Right lobe of liver (tissue), 6 donors: ENCODE results near the gene TRIM2. TPM values are rescaled to one million over a fixed set of nuclear protein-coding genes. Genes with fewer than 3 reads are reported as not detected.

ENCODE experiments used
- ATAC-seq, 4 donors: fragments of 200-7000 bp; cut with Tn5 transposase; one replicate each; pipeline ENCODE4 v1.9.1; 2020; ENCODE audit warnings: mild to moderate bottlenecking in 4 of 4, moderate library complexity in 4 of 4
- DNase-seq, 3 donors: peaks; one replicate each; pipeline ENCODE4 v3.0.0-alpha.2; 2020
- H3K27ac ChIP-seq, 3 donors: fragments of 200-600 bp; one replicate each; pipeline ENCODE4 v1.8.0; 2022
- H3K27me3 ChIP-seq, 2 donors: fragments of 200-600 bp; one replicate each; pipeline ENCODE4 v1.8.0; 2022
- H3K36me3 ChIP-seq, 4 donors: fragments of 200-600 bp; sonication (generic) in 1 of 4; one replicate each; pipeline versions ENCODE4 v1.5.1 to v1.8.0; 2017 to 2022; ENCODE audit warnings: control low read depth in 1 of 4
- H3K4me1 ChIP-seq, 4 donors: fragments of 200-600 bp; sonication (generic) in 1 of 4; one replicate each; pipeline versions ENCODE4 v1.5.1 to v1.8.0; 2017 to 2022; ENCODE audit warnings: control low read depth in 1 of 4
- H3K4me3 ChIP-seq, 3 donors: fragments of 200-600 bp; one replicate each; pipeline ENCODE4 v1.8.0; 2022
- H3K9me3 ChIP-seq, 4 donors: fragments of 200-600 bp; sonication (generic) in 1 of 4; one replicate each; pipeline versions ENCODE4 v1.5.1 to v1.8.0; 2017 to 2022; ENCODE audit warnings: control low read depth in 1 of 4
- POLR2A ChIP-seq: fragments of 450-650 bp; IDR thresholded peaks from one replicate; pipeline ENCODE4 v1.6.1; 2017; ENCODE audit warnings: antibody characterized with exemption, mild to moderate bottlenecking
- whole genome bisulfite sequencing: methylation state at CpG from one replicate; pipeline ENCODE4 v1.1.6; 2018; ENCODE audit warnings: low coverage, low lambda C conversion rate; ENCODE audit not compliant: insufficient coverage; ENCODE audit errors: missing lambda C conversion rate; 5-methylcytosine and 5-hydroxymethylcytosine counted together
- intact Hi-C, 2 donors: fragments of 100-400 bp; cut with DNase I; formaldehyde crosslinking; loops; one replicate each; pipeline versions ENCODE4 v1.11.2 to v1.14.1; 2022
- total RNA-seq, 6 experiments: library from RNA; depleted of rRNA in 2 of 6; stranded (reverse); fragments of >200 nt in 2 of 6; fragmentation: NEBNext Ultra II Directional in 3 of 6; extraction: Animal tissue kit (Norgen Biotek cat#: 25700) in 3 of 6; gene quantifications; one replicate each; pipeline versions ENCODE4 v1.1.0 to v1.2.4, GENCODE V29; 2016 to 2023
- TF ChIP-seq, protein P1 (sequence below), 4 donors: fragments of 200-600 bp in 3 of 4; fragments of 450-650 bp in 1 of 4; IDR thresholded peaks; one replicate each; pipeline versions ENCODE4 v1.5.1 to v1.8.0; 2016 to 2022; ENCODE audit warnings: antibody characterized with exemption in 4 of 4, mild to moderate bottlenecking in 2 of 4
- donor health status: DM: no; HTN: yes; CAD: no.
- donor health status: DM: no; HTN: no; CAD: no.
- donor health status: DM: no; HTN: no; CAD: no.
- donor health status: DM: no; HTN: yes; CAD: no.
- donor health status: DM: no; HTN: yes; CAD: no.

Gene TRIM2
- total RNA-seq, 6 experiments from 2014 or later: 8.9 to 17.5 (median 10.0) TPM

DNA sequence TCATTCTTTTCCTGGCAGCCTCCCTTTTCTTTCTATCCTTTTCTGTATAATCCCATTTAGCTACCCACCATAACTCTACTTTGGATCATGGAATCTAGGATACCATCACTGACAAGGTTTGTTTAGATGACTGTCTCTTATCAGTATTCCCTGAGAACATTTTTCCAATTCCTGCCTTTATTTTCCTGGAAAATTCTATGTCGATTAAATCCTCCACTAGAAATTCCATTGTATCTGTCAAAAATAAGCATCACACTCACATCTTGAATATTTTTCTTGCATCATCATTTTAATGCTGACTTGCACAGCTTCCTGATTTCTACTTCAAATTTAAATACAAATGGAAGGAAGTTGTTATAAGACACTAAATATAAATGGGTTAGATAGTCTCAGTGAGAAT, 20.2 kb downstream of the TRIM2 start:
- no peaks in the 10 kb centered on the region for H3K9me3 ChIP-seq
- no peak overlapping the region for H3K27ac ChIP-seq
- WGBS: 81% methylated on average over 1 of the region's 1 CpG
- DNase-seq: no peak
- H3K27me3 ChIP-seq: no peaks in the 10 kb centered on the region
- no peaks in the 10 kb centered on the region for H3K4me1 ChIP-seq
- ATAC-seq: no peak
- no peaks in the 10 kb centered on the region for H3K36me3 ChIP-seq
- intact Hi-C loops: no loop called here
- TF ChIP-seq, protein P1, sequence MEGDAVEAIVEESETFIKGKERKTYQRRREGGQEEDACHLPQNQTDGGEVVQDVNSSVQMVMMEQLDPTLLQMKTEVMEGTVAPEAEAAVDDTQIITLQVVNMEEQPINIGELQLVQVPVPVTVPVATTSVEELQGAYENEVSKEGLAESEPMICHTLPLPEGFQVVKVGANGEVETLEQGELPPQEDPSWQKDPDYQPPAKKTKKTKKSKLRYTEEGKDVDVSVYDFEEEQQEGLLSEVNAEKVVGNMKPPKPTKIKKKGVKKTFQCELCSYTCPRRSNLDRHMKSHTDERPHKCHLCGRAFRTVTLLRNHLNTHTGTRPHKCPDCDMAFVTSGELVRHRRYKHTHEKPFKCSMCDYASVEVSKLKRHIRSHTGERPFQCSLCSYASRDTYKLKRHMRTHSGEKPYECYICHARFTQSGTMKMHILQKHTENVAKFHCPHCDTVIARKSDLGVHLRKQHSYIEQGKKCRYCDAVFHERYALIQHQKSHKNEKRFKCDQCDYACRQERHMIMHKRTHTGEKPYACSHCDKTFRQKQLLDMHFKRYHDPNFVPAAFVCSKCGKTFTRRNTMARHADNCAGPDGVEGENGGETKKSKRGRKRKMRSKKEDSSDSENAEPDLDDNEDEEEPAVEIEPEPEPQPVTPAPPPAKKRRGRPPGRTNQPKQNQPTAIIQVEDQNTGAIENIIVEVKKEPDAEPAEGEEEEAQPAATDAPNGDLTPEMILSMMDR (IDR thresholded peaks at IDR 0.05): no peak
- no peak for TF ChIP-seq POLR2A
- H3K4me3 ChIP-seq: no peak overlapping the region

- Histone ChIP-seq H3K36me3 (no peaks in the 10 kb centered on the region), H3K4me1 (no peaks in the 10 kb centered on the region), H3K27ac (no peak overlapping the region), H3K4me3 (no peak overlapping the region), H3K27me3 (no peaks in the 10 kb centered on the region), H3K9me3 (no peaks in the 10 kb centered on the region)
- DNase-seq: no peak
- no peak for TF ChIP-seq POLR2A
- TF ChIP-seq, protein P1 (IDR thresholded peaks at IDR 0.05): no peak
- WGBS: 86% methylated on average over 4 of the region's 7 CpGs
- no peak for ATAC-seq
- intact Hi-C loops: no loop called here
Measured at GRCh38 chr4:153227469-153228075, 23.3 kb downstream of the TRIM2 start.

DNA sequence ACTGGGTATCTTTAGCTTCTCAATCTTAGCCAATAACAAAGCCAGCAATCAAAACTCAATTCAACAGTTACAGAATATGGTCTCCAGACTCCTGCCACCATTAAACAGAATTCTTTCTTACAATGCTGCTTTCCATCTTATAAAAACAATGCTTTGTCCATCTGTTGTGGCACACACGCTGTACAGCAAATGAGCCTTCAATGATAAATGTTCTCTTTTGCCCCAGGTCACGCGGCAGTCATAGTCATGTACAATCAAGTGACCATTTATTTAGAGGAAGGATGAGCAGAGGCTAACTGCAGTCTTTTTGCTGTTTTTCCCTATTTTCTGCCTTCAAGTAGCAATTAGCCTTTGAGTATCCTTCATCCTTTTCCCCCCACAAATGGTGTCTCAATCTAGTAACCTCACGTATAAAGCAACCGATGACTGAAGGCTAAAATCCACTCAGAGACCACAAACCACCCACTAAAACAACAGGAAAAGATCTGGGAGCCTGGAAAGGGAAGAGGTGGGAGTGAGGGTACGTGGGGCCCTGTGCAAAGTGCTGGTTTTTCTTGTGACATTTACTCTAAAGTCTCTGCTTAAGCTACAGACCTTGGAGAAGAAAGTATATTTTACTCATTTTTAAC, 24.4 kb downstream of the TRIM2 start:
- intact Hi-C loops: no loop called here
- peaks cover 0 to 8% (median 7%) of the 10 kb centered on the region in 4 donors for H3K4me1 ChIP-seq
- WGBS: 48% methylated on average over 5 of the region's 6 CpGs
- TF ChIP-seq POLR2A: no peak
- TF ChIP-seq, protein P1 (IDR thresholded peaks at IDR 0.05): no peak
- no peaks in the 10 kb centered on the region for H3K36me3 ChIP-seq
- H3K4me3 ChIP-seq: no peak overlapping the region
- no peaks in the 10 kb centered on the region for H3K27me3 ChIP-seq
- H3K9me3 ChIP-seq: no peaks in the 10 kb centered on the region
- no peak for DNase-seq
- H3K27ac ChIP-seq: no peak overlapping the region
- no peak for ATAC-seq

DNA sequence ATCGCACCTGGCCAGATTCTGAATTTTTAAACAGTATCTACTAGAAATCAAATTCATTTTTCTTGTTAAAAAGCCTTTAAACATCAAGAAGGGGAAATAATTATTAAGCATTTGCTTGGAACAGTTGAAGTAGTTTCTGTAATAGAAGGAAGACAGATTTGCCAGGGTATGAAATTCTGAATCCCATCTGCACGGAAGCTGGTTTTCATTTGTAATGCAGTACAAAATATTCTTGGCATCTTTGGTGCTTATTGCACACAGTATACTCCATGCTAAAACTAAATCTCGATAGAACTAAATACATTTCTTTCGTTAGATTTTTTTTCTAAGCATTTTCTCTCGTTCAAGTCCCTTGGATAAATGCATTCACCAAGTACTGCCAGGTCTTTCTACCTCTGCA, 25.3 kb downstream of the TRIM2 start:
- 100% methylated on average over 5 of the region's 5 CpGs for WGBS

More for the DNA sequence above, 25.3 kb downstream of the TRIM2 start:
- no peak for ATAC-seq
- H3K9me3 ChIP-seq: no peaks in the 10 kb centered on the region
- peaks cover 0 to 17% (median 10%) of the 10 kb centered on the region in 4 donors for H3K4me1 ChIP-seq
- DNase-seq: no peak
- TF ChIP-seq POLR2A: no peak
- TF ChIP-seq, protein P1 (IDR thresholded peaks at IDR 0.05): no peak
- intact Hi-C loops: no loop called here
- no peak overlapping the region for H3K27ac ChIP-seq
- no peaks in the 10 kb centered on the region for H3K27me3 ChIP-seq
- no peak overlapping the region for H3K4me3 ChIP-seq
- H3K36me3 ChIP-seq: no peaks in the 10 kb centered on the region
